HepG2 (cell line): ENCODE results near the gene SATB1. TPM values are rescaled to one million over a fixed set of nuclear protein-coding genes. Genes with fewer than 3 reads are reported as not detected.

Experiments
- ATAC-seq: fragments of 200-7000 bp; cut with Tn5 transposase; 3 replicates; pipeline ENCODE4 v1.9.1; 2020; ENCODE audit warnings: mild to moderate bottlenecking, moderate library complexity
- BruUV-seq: library from RNA; stranded (reverse); fragments of 400-500 nt; replicated peaks from 2 replicates; lab custom pipeline; 2021; lab: Mats Ljungman, UMichigan
- CTCF ChIA-PET: fragments of 300-600 bp; formaldehyde crosslinking; extraction: SDS; loops from one replicate; lab custom pipeline; 2021; ENCODE audit warnings: low total read pairs, inconsistent platforms, low intra/inter-chr PET ratio; lab: Yijun Ruan, JAX
- POLR2A ChIA-PET: fragments of 350-600 bp; sonication (Branson Sonifier 250); formaldehyde crosslinking; loops from one replicate; lab custom pipeline; 2020; ENCODE audit warnings: antibody characterized with exemption, inconsistent platforms; lab: Yijun Ruan, JAX
- DNase-seq: peaks from one replicate; pipeline ENCODE4 v3.0.0-alpha.2; 2015; ENCODE audit warnings: low spot score
- FAIRE-seq: peaks from 3 replicates; lab custom pipeline; 2011; peaks lifted over from hg19 to GRCh38; lab: Jason Lieb, UNC
- H2AFZ ChIP-seq: one replicate; pipeline ENCODE4 v1.6.1; 2011; ENCODE audit warnings: low read length, inconsistent platforms
- H3K27ac ChIP-seq: fragments of 300-600 bp; 3 replicates; pipeline ENCODE4 v1.8.0; 2011; ENCODE audit warnings: mixed run types, mild to moderate bottlenecking, mixed read lengths, low read length, inconsistent platforms; ENCODE audit not compliant: insufficient read depth; ENCODE audit errors: extremely low read length
- H3K27me3 ChIP-seq, 2 experiments: fragments of 200-600 bp in 1 of 2; 2 replicates in 1 of 2; 3 replicates in 1 of 2; pipeline versions ENCODE4 v1.6.0 to v1.8.0; 2011; ENCODE audit warnings: low read length in 2 of 2, mild to moderate bottlenecking in 2 of 2, moderate library complexity in 2 of 2, inconsistent platforms in 1 of 2; ENCODE audit not compliant: insufficient read depth in 2 of 2, control insufficient read depth in 1 of 2
- H3K36me3 ChIP-seq, 2 experiments: fragments of 200-600 bp in 1 of 2; replicated peaks in 1 of 2; 2 replicates in 1 of 2; 3 replicates in 1 of 2; pipeline versions ENCODE4 v1.5.1 to v1.8.0; 2011; ENCODE audit warnings: low read length in 2 of 2, inconsistent platforms in 1 of 2; ENCODE audit not compliant: insufficient read depth in 2 of 2, control insufficient read depth in 1 of 2
- H3K4me1 ChIP-seq: 2 replicates; pipeline ENCODE4 v1.5.1; 2012; ENCODE audit warnings: low read length, inconsistent platforms; ENCODE audit not compliant: insufficient read depth
- H3K4me2 ChIP-seq: 2 replicates; pipeline ENCODE4 v1.6.0; 2011; ENCODE audit warnings: low read depth, low read length, inconsistent platforms
- H3K4me3 ChIP-seq, 3 experiments: fragments of 200-600 bp in 1 of 3; sonication (generic), shearing (Covaris generic) in 1 of 3; replicated peaks in 1 of 3; 2 replicates each; pipeline ENCODE4 v1.5.1; 2011 to 2016; ENCODE audit warnings: low read length in 3 of 3, inconsistent platforms in 2 of 3, low read depth in 2 of 3, mild to moderate bottlenecking in 2 of 3, control low read depth in 1 of 3, mixed read lengths in 1 of 3; ENCODE audit not compliant: insufficient read depth in 1 of 3
- H3K79me2 ChIP-seq: one replicate; pipeline ENCODE4 v1.6.1; 2011; ENCODE audit warnings: low read length, inconsistent platforms; ENCODE audit not compliant: insufficient read depth
- H3K9ac ChIP-seq: 2 replicates; pipeline ENCODE4 v1.6.0; 2011; ENCODE audit warnings: mild to moderate bottlenecking, low read depth, low read length, inconsistent platforms; ENCODE audit not compliant: insufficient read depth
- H3K9me3 ChIP-seq: 2 replicates; pipeline ENCODE4 v1.5.1; 2012; ENCODE audit warnings: mild to moderate bottlenecking, low read length
- H4K20me1 ChIP-seq: 2 replicates; pipeline ENCODE4 v1.6.0; 2011; ENCODE audit warnings: inconsistent platforms, mild to moderate bottlenecking, low read length, moderate library complexity; ENCODE audit not compliant: insufficient read depth
- LRRFIP1 ChIP-seq: sonication (generic); formaldehyde crosslinking; conservative IDR thresholded peaks from 2 replicates; pipeline ENCODE4 v1.4.0; 2020; ENCODE audit warnings: missing genetic modification reagents
- ZNF558 ChIP-seq: sonication (generic); formaldehyde crosslinking; IDR thresholded peaks from 2 replicates; pipeline ENCODE4 v1.9.0; 2022; ENCODE audit warnings: mild to moderate bottlenecking, missing genetic modification reagents, borderline replicate concordance
- ZNF614 ChIP-seq: IDR thresholded peaks from 2 replicates; pipeline ENCODE4 v1.6.1; 2018; ENCODE audit warnings: missing biosample characterization, missing genetic modification reagents, inconsistent platforms, borderline replicate concordance
- ZSCAN20 ChIP-seq: sonication (generic); formaldehyde crosslinking; IDR thresholded peaks from 2 replicates; pipeline ENCODE4 v1.4.0; 2020; ENCODE audit warnings: missing genetic modification reagents, mild to moderate bottlenecking, borderline replicate concordance
- ZZZ3 ChIP-seq: sonication (generic); formaldehyde crosslinking; IDR thresholded peaks from 2 replicates; pipeline ENCODE4 v1.4.0; 2020; ENCODE audit warnings: missing genetic modification reagents, mild to moderate bottlenecking, borderline replicate concordance
- WGBS: methylation state at CpG from one replicate; pipeline ENCODE4 v1.1.6; 2017; ENCODE audit warnings: low lambda C conversion rate; 5-methylcytosine and 5-hydroxymethylcytosine counted together
- in situ Hi-C: cut with HindIII; loops from 2 replicates; pipeline ENCODE4 v1.10.0; 2017; ENCODE audit warnings: low pct_unique_long_range_greater_than_20kb; ENCODE audit not compliant: extremely low pct_ligation_motif_present
- intact Hi-C: fragments of 100-400 bp; cut with micrococcal nuclease; formaldehyde crosslinking; loops from one replicate; pipeline ENCODE4 v1.10.0; 2022; ENCODE audit not compliant: unreplicated experiment
- polyA plus RNA-seq, 8 experiments: library from polyadenylated mRNA; depleted of rRNA in 3 of 8; stranded (reverse) in 7 of 8; unstranded in 1 of 8; fragments of >200 nt; fragmentation: Illumina TruSeq in 4 of 8; extraction: Trizol in 4 of 8; gene quantifications; 2 replicates each; pipeline versions ENCODE4 v1.2.1 to v1.2.3, GENCODE V29; 2011 to 2016; ENCODE audit warnings: low read depth in 4 of 8, missing spikeins in 1 of 8, mixed read lengths in 1 of 8; ENCODE audit not compliant: insufficient read depth in 1 of 8
- total RNA-seq, 5 experiments: library from RNA; depleted of rRNA; stranded (reverse); fragments of >200 nt; fragmentation: Illumina TruSeq; extraction: Trizol; gene quantifications; 2 replicates each; pipeline ENCODE4 v1.2.3, GENCODE V29; 2016; ENCODE audit warnings: low read depth in 1 of 5

Gene SATB1
- total and polyA plus RNA-seq, 2 of the 13 experiments (the other 11 are each of a cell fraction or from before 2014, with no cell fraction given), result 0.03 TPM; not detected in 1

- Histone ChIP-seq H3K4me1 (no peaks in the 10 kb centered on the region), H3K27ac (no peak overlapping the region), H3K4me2 (no peak overlapping the region), H2AFZ (no peak overlapping the region), H4K20me1 (no peaks in the 10 kb centered on the region), H3K4me3 (no peak overlapping the region), H3K79me2 (no peaks in the 10 kb centered on the region), H3K9me3 (no peaks in the 10 kb centered on the region), H3K36me3 (no peaks in the 10 kb centered on the region), H3K9ac (no peak overlapping the region), H3K27me3 (peaks cover 6 to 32% of the 10 kb centered on the region in 2 experiments)
- no TSS peak for BruUV-seq
- TF ChIP-seq ZNF558 (CRISPR knock-in tag) (no peak), LRRFIP1 (CRISPR knock-in tag) (no peak), ZNF614 (no peak), ZSCAN20 (CRISPR knock-in tag) (no peak)
- ChIA-PET POLR2A (no interaction called here), CTCF (no interaction called here)
- ATAC-seq (no peak), FAIRE-seq (no peak), DNase-seq (no peak)
- intact Hi-C loops (no loop called here), in situ Hi-C loops (no loop called here)
Observed at GRCh38 chr3:18447720-18448119, 22.6 kb upstream of the SATB1 start.

DNA sequence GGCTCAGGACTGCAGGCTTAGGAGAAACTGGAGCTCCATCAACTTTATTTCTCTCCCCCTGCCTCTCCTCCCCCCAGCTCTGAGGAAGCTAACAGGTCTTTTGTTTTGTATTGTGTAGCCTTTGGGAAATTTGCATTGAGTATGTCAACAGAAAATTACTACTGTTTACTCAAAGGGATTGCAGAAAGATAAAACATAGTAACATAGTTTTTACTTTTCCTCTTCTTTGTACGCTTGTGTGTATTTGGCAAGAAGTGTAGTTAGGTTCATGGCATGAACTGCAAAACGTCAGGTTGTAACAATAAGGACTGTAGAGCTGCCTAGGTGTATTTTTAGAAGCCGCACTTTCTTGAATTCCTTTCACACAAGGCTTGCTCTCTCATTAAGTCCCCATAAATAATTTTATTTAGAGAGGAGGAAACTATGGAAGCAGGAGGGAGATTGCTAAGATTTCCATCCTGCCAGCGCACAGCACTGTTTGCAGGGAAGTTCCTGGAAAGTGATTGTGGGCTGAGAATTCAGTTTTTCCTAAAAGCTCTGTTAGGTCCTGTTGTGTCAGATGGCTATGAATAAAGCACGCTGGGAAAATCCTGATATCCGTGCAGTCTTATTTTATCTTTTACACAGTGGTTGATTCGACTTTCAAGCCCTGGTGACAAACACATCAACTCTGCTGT, 21.1 kb upstream of the SATB1 start:
- Histone ChIP-seq H3K4me3 (no peak overlapping the region), H3K27ac (no peak overlapping the region), H4K20me1 (no peaks in the 10 kb centered on the region), H3K36me3 (no peaks in the 10 kb centered on the region), H3K27me3 (peaks cover 6 to 33% of the 10 kb centered on the region in 2 experiments), H3K9me3 (no peaks in the 10 kb centered on the region), H3K4me2 (no peak overlapping the region), H3K4me1 (no peaks in the 10 kb centered on the region), H3K9ac (no peak overlapping the region), H3K79me2 (no peaks in the 10 kb centered on the region), H2AFZ (no peak overlapping the region)
- no peak for DNase-seq
- no peak for ATAC-seq
- POLR2A ChIA-PET, result no interaction called here
- TF ChIP-seq ZZZ3 (CRISPR knock-in tag), result no peak
- intact Hi-C loops (no loop called here), in situ Hi-C loops (no loop called here)
- WGBS, result 7% methylated on average over 7 of the region's 7 CpGs
- no peak for FAIRE-seq
- BruUV-seq, result no TSS peak
- CTCF ChIA-PET, result no interaction called here
